GM23338 (cell line): ENCODE results near the gene ZFR. TPM values are rescaled to one million over a fixed set of nuclear protein-coding genes. Genes with fewer than 3 reads are reported as not detected.

Experiments used
- EZH2 ChIP-seq: fragments of 200-600 bp; sonication (generic); IDR thresholded peaks from one replicate; pipeline ENCODE4 v1.8.0; 2017; ENCODE audit warnings: antibody characterized with exemption, mild to moderate bottlenecking, low read depth; ENCODE audit not compliant: unreplicated experiment
- EZH2phosphoT487 ChIP-seq: fragments of 200-600 bp; sonication (generic); IDR thresholded peaks from one replicate; pipeline ENCODE4 v1.8.1; 2018; ENCODE audit warnings: antibody characterized with exemption; ENCODE audit not compliant: unreplicated experiment
- JUNB ChIP-seq: IDR thresholded peaks from one replicate; pipeline ENCODE4 v1.6.1; 2016; ENCODE audit warnings: antibody characterized with exemption; ENCODE audit not compliant: unreplicated experiment
- POLR2AphosphoS5 ChIP-seq: IDR thresholded peaks from 2 replicates; pipeline ENCODE4 v1.6.1; 2016; ENCODE audit warnings: antibody characterized with exemption, low read depth
- STAT1 ChIP-seq: IDR thresholded peaks from one replicate; pipeline ENCODE4 v1.6.1; 2016; ENCODE audit warnings: antibody characterized with exemption; ENCODE audit not compliant: unreplicated experiment
- ZNF114 ChIP-seq: fragments of 250-450 bp; sonication (Bioruptor Pico); IDR thresholded peaks from 2 replicates; pipeline ENCODE4 v1.5.0; 2020; ENCODE audit warnings: mild to moderate bottlenecking, moderate library complexity
- ZNF331 ChIP-seq: fragments of 250-450 bp; sonication (Bioruptor Pico); IDR thresholded peaks from 2 replicates; pipeline ENCODE4 v1.5.0; 2020; ENCODE audit warnings: low read depth, mild to moderate bottlenecking, moderate library complexity
- polyA plus RNA-seq: library from polyadenylated mRNA; unstranded; fragments of >200 nt; fragmentation: Nextera tagmentation; extraction: Ambion mirVana; gene quantifications from 2 replicates; pipeline ENCODE4 v1.2.1, GENCODE V29; 2016
- total RNA-seq: library from RNA; depleted of rRNA; stranded (reverse); fragments of >200 nt; shearing (Covaris generic); gene quantifications from 2 replicates; pipeline ENCODE4 v1.2.3, GENCODE V29; 2014
- TF ChIP-seq, protein P1 (sequence below): fragments of 250-450 bp; sonication (Bioruptor Pico); IDR thresholded peaks from 2 replicates; pipeline ENCODE4 v1.5.0; 2020; ENCODE audit warnings: mild to moderate bottlenecking, moderate library complexity
- TF ChIP-seq, protein P2 (sequence below): IDR thresholded peaks from one replicate; pipeline ENCODE4 v1.6.1; 2018; ENCODE audit warnings: antibody characterized with exemption; ENCODE audit not compliant: unreplicated experiment

ZFR gene
- total and polyA plus RNA-seq, 2 experiments from 2014 or later: 92.4 to 103 TPM

DNA sequence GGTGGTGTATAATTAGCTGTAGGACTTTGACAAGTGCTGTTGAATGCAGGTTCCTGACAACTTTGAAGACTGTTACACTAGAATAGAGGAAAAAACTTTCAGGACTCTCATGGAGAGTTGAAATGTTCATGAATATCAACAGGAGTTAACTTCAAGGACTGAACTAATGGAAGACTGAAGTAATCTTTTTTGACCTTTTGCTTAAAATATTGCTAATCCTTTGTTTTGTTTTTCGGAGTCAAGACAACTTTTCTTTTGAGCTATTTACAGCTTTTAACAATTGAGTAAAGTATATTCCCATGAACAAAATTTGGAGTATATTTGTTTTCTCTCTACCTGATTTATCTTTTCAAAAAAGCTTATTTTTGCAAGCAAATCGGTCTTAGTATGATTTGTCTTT, 97.7 kb downstream of the ZFR start (continued):
- TF ChIP-seq, protein P1, sequence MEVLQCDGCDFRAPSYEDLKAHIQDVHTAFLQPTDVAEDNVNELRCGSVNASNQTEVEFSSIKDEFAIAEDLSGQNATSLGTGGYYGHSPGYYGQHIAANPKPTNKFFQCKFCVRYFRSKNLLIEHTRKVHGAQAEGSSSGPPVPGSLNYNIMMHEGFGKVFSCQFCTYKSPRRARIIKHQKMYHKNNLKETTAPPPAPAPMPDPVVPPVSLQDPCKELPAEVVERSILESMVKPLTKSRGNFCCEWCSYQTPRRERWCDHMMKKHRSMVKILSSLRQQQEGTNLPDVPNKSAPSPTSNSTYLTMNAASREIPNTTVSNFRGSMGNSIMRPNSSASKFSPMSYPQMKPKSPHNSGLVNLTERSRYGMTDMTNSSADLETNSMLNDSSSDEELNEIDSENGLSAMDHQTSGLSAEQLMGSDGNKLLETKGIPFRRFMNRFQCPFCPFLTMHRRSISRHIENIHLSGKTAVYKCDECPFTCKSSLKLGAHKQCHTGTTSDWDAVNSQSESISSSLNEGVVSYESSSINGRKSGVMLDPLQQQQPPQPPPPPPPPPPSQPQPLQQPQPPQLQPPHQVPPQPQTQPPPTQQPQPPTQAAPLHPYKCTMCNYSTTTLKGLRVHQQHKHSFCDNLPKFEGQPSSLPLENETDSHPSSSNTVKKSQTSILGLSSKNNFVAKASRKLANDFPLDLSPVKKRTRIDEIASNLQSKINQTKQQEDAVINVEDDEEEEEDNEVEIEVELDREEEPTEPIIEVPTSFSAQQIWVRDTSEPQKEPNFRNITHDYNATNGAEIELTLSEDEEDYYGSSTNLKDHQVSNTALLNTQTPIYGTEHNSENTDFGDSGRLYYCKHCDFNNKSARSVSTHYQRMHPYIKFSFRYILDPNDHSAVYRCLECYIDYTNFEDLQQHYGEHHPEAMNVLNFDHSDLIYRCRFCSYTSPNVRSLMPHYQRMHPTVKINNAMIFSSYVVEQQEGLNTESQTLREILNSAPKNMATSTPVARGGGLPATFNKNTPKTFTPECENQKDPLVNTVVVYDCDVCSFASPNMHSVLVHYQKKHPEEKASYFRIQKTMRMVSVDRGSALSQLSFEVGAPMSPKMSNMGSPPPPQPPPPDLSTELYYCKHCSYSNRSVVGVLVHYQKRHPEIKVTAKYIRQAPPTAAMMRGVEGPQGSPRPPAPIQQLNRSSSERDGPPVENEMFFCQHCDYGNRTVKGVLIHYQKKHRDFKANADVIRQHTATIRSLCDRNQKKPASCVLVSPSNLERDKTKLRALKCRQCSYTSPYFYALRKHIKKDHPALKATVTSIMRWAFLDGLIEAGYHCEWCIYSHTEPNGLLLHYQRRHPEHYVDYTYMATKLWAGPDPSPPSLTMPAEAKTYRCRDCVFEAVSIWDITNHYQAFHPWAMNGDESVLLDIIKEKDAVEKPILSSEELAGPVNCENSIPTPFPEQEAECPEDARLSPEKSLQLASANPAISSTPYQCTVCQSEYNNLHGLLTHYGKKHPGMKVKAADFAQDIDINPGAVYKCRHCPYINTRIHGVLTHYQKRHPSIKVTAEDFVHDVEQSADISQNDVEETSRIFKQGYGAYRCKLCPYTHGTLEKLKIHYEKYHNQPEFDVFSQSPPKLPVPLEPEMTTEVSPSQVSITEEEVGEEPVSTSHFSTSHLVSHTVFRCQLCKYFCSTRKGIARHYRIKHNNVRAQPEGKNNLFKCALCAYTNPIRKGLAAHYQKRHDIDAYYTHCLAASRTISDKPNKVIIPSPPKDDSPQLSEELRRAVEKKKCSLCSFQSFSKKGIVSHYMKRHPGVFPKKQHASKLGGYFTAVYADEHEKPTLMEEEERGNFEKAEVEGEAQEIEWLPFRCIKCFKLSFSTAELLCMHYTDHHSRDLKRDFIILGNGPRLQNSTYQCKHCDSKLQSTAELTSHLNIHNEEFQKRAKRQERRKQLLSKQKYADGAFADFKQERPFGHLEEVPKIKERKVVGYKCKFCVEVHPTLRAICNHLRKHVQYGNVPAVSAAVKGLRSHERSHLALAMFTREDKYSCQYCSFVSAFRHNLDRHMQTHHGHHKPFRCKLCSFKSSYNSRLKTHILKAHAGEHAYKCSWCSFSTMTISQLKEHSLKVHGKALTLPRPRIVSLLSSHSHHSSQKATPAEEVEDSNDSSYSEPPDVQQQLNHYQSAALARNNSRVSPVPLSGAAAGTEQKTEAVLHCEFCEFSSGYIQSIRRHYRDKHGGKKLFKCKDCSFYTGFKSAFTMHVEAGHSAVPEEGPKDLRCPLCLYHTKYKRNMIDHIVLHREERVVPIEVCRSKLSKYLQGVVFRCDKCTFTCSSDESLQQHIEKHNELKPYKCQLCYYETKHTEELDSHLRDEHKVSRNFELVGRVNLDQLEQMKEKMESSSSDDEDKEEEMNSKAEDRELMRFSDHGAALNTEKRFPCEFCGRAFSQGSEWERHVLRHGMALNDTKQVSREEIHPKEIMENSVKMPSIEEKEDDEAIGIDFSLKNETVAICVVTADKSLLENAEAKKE: no peak
- no peak for TF ChIP-seq POLR2AphosphoS5
- TF ChIP-seq, protein P2, sequence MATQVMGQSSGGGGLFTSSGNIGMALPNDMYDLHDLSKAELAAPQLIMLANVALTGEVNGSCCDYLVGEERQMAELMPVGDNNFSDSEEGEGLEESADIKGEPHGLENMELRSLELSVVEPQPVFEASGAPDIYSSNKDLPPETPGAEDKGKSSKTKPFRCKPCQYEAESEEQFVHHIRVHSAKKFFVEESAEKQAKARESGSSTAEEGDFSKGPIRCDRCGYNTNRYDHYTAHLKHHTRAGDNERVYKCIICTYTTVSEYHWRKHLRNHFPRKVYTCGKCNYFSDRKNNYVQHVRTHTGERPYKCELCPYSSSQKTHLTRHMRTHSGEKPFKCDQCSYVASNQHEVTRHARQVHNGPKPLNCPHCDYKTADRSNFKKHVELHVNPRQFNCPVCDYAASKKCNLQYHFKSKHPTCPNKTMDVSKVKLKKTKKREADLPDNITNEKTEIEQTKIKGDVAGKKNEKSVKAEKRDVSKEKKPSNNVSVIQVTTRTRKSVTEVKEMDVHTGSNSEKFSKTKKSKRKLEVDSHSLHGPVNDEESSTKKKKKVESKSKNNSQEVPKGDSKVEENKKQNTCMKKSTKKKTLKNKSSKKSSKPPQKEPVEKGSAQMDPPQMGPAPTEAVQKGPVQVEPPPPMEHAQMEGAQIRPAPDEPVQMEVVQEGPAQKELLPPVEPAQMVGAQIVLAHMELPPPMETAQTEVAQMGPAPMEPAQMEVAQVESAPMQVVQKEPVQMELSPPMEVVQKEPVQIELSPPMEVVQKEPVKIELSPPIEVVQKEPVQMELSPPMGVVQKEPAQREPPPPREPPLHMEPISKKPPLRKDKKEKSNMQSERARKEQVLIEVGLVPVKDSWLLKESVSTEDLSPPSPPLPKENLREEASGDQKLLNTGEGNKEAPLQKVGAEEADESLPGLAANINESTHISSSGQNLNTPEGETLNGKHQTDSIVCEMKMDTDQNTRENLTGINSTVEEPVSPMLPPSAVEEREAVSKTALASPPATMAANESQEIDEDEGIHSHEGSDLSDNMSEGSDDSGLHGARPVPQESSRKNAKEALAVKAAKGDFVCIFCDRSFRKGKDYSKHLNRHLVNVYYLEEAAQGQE: no peak
- no peak for TF ChIP-seq ZNF331 (CRISPR knock-in tag)
- no peak for TF ChIP-seq JUNB
- TF ChIP-seq EZH2: no peak
- TF ChIP-seq STAT1: no peak
- no peak for TF ChIP-seq EZH2phosphoT487
- TF ChIP-seq ZNF114 (CRISPR knock-in tag): no peak
